Spleen (tissue), 7 donors: ENCODE results near the gene LRRC26.

Experiments
- POLR2A ChIP-seq, 3 donors: fragments of 450-650 bp; IDR thresholded peaks; one replicate each; pipeline ENCODE4 v1.5.1; 2017; ENCODE audit warnings: antibody characterized with exemption in 3 of 3, mild to moderate bottlenecking in 1 of 3
- TF ChIP-seq, protein P1 (sequence below), 11 experiments: fragments of 200-600 bp in 7 of 11; fragments of 450-650 bp in 4 of 11; sonication (generic) in 4 of 11; IDR thresholded peaks in 8 of 11; conservative IDR thresholded peaks in 3 of 11; 1 replicate in 7 of 11; 2 replicates in 4 of 11; pipeline versions ENCODE4 v1.4.0 to v1.8.0; 2016 to 2021; ENCODE audit warnings: antibody characterized with exemption in 11 of 11, inconsistent platforms in 4 of 11, mild to moderate bottlenecking in 1 of 11
- donor health status: DM: no; HTN: no; CAD: no; lungs with moderate emphysema.
- donor health status: DM: no; HTN: no; CAD: no.
- donor health status: DM: no; HTN: no; CAD: no.

DNA sequence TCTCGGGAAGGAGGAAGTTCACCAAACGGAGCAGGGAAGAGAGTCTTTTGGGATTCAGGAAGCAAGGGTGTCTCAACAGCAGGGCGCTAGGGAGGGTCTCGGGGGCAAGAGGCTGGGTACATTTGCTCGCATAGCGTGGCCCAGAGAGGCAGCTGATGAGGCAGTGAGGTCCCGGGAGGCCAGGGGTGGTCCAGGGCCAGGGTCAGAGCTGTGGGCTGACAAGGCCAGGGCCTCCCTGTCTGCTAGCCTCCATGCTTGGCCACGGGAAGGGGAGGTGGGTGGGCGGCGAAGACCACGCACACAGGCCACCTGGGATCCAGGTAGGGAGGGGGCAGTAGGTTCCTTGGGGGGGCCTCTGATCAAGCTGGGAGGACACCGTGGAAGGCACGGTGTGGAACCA is 41.7 kb upstream of the LRRC26 start:
- TF ChIP-seq, protein P1, sequence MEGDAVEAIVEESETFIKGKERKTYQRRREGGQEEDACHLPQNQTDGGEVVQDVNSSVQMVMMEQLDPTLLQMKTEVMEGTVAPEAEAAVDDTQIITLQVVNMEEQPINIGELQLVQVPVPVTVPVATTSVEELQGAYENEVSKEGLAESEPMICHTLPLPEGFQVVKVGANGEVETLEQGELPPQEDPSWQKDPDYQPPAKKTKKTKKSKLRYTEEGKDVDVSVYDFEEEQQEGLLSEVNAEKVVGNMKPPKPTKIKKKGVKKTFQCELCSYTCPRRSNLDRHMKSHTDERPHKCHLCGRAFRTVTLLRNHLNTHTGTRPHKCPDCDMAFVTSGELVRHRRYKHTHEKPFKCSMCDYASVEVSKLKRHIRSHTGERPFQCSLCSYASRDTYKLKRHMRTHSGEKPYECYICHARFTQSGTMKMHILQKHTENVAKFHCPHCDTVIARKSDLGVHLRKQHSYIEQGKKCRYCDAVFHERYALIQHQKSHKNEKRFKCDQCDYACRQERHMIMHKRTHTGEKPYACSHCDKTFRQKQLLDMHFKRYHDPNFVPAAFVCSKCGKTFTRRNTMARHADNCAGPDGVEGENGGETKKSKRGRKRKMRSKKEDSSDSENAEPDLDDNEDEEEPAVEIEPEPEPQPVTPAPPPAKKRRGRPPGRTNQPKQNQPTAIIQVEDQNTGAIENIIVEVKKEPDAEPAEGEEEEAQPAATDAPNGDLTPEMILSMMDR (IDR thresholded peaks at IDR 0.05 in 8 of 11, conservative IDR thresholded peaks at IDR 0.05 in 3 of 11) = no peak
- TF ChIP-seq POLR2A (IDR thresholded peaks at IDR 0.05) = no peak
